ENCODE data around the gene TIMM21. TPM values are rescaled to one million over a fixed set of nuclear protein-coding genes. Genes with fewer than 3 reads are reported as not detected.

The TIMM21 gene
- total RNA-seq, 1 donor from 2014 or later = 25.0 TPM

DNA sequence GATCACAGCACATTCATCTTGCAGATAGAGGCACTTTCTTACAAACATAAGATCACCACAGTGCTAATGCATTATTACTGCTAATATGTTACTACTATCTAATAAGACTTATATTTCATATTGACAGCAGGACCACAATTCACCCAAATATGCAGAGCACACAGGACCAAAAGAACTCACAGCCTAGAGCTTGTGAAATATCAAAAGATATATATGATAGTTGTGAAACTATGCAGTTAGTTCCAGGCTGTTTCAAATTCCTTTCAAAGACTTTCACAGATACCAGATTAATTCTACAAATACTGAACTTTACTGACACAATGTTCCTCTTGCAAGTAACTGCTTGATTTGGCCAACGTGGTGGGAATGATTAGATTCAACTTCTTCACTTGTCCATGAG lies 23.7 kb upstream of the TIMM21 start:
- Histone ChIP-seq H3K9me3 (no peaks in the 10 kb centered on the region), H3K4me1 (no peaks in the 10 kb centered on the region), H3K4me3 (no peak overlapping the region), H3K36me3 (no peaks in the 10 kb centered on the region), H3K27me3 (no peaks in the 10 kb centered on the region), H3K27ac (no peak overlapping the region)
- TF ChIP-seq POLR2AphosphoS5 (IDR thresholded peaks at IDR 0.05; ENCODE audit: insufficient read depth in 1 of 2, low read depth in 1 of 2) = no peak
- no peak for TF ChIP-seq POLR2A (IDR thresholded peaks at IDR 0.05)
- TF ChIP-seq, protein P1, sequence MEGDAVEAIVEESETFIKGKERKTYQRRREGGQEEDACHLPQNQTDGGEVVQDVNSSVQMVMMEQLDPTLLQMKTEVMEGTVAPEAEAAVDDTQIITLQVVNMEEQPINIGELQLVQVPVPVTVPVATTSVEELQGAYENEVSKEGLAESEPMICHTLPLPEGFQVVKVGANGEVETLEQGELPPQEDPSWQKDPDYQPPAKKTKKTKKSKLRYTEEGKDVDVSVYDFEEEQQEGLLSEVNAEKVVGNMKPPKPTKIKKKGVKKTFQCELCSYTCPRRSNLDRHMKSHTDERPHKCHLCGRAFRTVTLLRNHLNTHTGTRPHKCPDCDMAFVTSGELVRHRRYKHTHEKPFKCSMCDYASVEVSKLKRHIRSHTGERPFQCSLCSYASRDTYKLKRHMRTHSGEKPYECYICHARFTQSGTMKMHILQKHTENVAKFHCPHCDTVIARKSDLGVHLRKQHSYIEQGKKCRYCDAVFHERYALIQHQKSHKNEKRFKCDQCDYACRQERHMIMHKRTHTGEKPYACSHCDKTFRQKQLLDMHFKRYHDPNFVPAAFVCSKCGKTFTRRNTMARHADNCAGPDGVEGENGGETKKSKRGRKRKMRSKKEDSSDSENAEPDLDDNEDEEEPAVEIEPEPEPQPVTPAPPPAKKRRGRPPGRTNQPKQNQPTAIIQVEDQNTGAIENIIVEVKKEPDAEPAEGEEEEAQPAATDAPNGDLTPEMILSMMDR (IDR thresholded peaks at IDR 0.05) = no peak
- intact Hi-C loops (cut with DNase I) = no loop called here
- DNase-seq (ENCODE audit: extremely low spot score in 2 of 2) = no peak

DNA sequence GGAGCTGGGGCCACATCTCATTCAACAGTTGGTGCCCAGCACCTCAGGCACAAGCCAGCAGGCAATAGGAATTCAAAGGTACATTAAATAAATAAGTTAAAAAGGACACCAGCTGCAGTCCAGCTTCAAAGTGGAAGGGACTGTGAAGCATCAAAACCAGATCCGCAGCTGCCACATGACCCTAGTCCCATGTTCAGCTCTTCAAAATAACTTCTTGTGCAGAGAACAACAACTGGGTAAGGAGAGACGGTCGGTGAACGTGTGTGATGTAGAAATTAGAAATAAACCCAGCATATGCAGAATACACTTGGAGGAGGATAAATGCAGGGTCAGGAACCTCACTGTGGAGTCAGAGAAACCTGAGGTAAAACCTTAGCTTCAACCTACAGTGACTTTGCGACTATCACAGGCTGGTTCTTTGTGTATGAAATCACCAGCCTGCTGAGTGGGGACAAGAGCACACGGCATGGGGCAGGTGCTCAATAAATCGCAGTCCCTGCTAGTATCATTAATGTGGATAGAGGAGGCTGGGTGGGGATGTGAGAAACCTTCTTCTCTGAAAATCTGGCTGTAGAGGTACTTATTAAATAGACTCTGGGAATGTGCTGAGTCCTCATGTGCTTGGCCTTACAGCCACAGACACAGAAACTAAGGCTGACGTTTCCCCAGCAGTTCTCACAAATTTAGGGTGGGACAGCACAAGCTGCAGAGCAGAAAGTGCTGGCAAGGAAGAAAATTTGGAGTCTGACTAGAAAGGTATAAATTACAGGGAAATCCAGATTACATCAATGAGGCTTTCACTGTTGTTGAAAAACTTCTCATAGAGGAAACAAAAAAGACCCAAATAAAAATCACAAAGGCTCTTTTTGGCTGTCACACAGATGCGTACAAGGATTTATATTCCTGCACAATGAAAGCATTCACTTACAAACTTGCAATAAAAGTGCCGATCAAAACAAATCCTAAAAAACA lies 21.4 kb upstream of the TIMM21 start:
- intact Hi-C loops (cut with DNase I) = no loop called here

DNA sequence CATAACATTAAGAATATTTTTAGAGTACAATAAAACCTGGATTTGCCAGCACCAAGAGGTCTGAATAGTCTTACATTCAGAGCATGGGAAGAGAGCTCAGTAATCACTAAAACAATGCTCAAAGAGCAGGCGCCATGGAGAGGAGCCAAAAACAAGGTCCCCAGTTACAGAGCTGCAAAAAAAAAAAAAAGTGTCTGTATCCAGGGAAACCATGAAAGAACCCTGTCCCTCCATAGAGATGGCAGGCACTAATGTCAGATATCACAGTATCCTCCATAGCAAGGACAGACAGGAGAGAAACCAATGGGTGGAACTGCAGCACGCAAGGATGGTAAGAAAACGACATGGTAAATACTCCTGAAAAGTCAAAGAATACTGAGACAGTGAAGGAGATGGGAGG lies 20.2 kb upstream of the TIMM21 start:
- no peaks in the 10 kb centered on the region for H3K9me3 ChIP-seq
- H3K4me3 ChIP-seq = no peak overlapping the region
- H3K36me3 ChIP-seq = no peaks in the 10 kb centered on the region
- H3K4me1 ChIP-seq = no peaks in the 10 kb centered on the region
- H3K27me3 ChIP-seq = no peaks in the 10 kb centered on the region
- no peak for DNase-seq (ENCODE audit: extremely low spot score in 2 of 2)
- TF ChIP-seq POLR2A (IDR thresholded peaks at IDR 0.05) = no peak
- TF ChIP-seq, protein P1 (IDR thresholded peaks at IDR 0.05) = no peak
- TF ChIP-seq POLR2AphosphoS5 (IDR thresholded peaks at IDR 0.05; ENCODE audit: insufficient read depth in 1 of 2, low read depth in 1 of 2) = no peak
- H3K27ac ChIP-seq = no peak overlapping the region
- intact Hi-C loops (cut with DNase I) = no loop called here

More for the DNA sequence above, 21.4 kb upstream of the TIMM21 start:
- TF ChIP-seq POLR2AphosphoS5 (IDR thresholded peaks at IDR 0.05; ENCODE audit: insufficient read depth in 1 of 2, low read depth in 1 of 2) (no peak), POLR2A (IDR thresholded peaks at IDR 0.05) (no peak)
- TF ChIP-seq, protein P1 (IDR thresholded peaks at IDR 0.05) = no peak
- no peaks in the 10 kb centered on the region for H3K27me3 ChIP-seq
- no peak overlapping the region for H3K4me3 ChIP-seq
- no peaks in the 10 kb centered on the region for H3K9me3 ChIP-seq
- no peaks in the 10 kb centered on the region for H3K36me3 ChIP-seq
- no peak overlapping the region for H3K27ac ChIP-seq
- no peaks in the 10 kb centered on the region for H3K4me1 ChIP-seq
- no peak for DNase-seq (ENCODE audit: extremely low spot score in 2 of 2)

DNA sequence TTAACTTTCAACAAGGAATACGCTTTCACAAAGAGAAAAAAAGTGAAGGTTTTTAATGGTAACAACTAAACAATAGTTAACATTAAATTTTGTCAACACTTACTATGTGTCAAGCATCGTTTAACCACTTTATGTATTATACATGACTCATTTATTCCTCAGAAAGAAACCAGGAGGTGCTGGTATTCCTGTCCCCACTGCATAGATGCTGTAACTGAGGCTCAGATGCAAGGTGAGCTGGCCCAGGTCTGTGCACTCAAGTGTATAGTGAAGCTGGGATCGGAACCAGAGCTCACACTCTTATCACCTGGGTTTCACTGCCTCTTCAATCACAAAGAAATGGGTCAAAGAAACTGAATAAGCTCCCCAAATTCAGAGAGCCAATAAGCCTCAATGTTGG lies 17.2 kb upstream of the TIMM21 start:
- TF ChIP-seq, protein P1 (IDR thresholded peaks at IDR 0.05) = no peak
- TF ChIP-seq POLR2AphosphoS5 (IDR thresholded peaks at IDR 0.05; ENCODE audit: insufficient read depth in 1 of 2, low read depth in 1 of 2) = no peak
- no peak for TF ChIP-seq POLR2A (IDR thresholded peaks at IDR 0.05)
- no peaks in the 10 kb centered on the region for H3K27me3 ChIP-seq
- H3K4me1 ChIP-seq = no peaks in the 10 kb centered on the region
- no peak overlapping the region for H3K4me3 ChIP-seq
- no peaks in the 10 kb centered on the region for H3K9me3 ChIP-seq
- H3K36me3 ChIP-seq = no peaks in the 10 kb centered on the region
- no peak for DNase-seq (ENCODE audit: extremely low spot score in 2 of 2)
- intact Hi-C loops (cut with DNase I) = no loop called here
- no peak overlapping the region for H3K27ac ChIP-seq

DNA sequence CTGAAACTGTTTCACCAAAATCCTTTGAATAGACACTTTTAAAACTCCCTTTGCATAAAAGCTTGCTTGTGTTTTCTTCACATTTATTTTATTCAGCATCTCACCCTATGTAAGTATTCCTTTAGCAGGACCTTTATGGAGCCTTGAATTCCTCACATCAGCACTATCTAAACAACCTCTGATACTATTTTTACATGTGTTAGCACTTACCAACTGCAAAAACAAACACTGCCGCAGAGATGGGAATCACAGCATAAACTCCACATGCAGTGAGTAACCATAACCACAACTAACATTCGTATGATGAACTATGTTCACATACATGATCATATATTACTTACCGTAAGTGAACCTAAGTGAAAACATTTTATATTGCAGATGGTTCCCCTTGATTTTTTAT lies 16.1 kb upstream of the TIMM21 start:
- no peaks in the 10 kb centered on the region for H3K9me3 ChIP-seq
- no peak for DNase-seq (ENCODE audit: extremely low spot score in 2 of 2)
- intact Hi-C loops (cut with DNase I) = no loop called here
- TF ChIP-seq POLR2AphosphoS5 (IDR thresholded peaks at IDR 0.05; ENCODE audit: insufficient read depth in 1 of 2, low read depth in 1 of 2) (no peak), POLR2A (IDR thresholded peaks at IDR 0.05) (no peak)
- TF ChIP-seq, protein P1 (IDR thresholded peaks at IDR 0.05) = no peak
- H3K4me1 ChIP-seq = no peaks in the 10 kb centered on the region
- no peaks in the 10 kb centered on the region for H3K36me3 ChIP-seq
- no peak overlapping the region for H3K4me3 ChIP-seq
- H3K27ac ChIP-seq = no peak overlapping the region
- H3K27me3 ChIP-seq = no peaks in the 10 kb centered on the region

Data from vagina (tissue), 2 donors.